ENCODE results near the gene HNRNPA1.

DNA sequence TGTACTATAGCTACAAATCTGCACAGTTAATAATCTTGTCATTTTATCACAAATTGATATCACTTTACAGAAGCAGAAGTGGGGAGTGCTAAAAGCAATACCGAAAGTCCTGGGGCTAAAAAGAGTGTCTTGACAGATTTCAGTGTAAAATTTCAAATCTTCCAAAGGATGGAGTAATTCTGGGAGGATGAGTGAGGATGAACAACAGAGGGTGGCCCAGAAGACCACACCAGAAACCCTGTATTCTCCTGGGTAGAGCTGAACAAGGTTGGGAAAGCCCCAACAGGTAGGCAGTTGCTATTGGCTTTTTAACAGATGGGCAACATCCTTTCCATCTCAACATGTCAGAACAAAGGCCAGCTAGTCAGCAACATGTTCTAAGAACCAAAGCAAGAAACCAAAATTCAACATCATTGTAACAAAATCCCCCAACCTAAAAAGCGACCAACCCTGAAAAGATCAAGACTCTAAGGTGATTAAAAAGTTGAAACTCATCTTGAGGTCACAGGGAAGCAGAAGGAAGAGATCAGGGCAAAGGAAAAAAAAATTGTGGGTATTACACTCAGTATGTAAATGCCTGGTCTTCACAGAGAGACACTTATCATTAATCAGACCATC, 39.4 kb upstream of the HNRNPA1 start:
- TF ChIP-seq, protein P1, sequence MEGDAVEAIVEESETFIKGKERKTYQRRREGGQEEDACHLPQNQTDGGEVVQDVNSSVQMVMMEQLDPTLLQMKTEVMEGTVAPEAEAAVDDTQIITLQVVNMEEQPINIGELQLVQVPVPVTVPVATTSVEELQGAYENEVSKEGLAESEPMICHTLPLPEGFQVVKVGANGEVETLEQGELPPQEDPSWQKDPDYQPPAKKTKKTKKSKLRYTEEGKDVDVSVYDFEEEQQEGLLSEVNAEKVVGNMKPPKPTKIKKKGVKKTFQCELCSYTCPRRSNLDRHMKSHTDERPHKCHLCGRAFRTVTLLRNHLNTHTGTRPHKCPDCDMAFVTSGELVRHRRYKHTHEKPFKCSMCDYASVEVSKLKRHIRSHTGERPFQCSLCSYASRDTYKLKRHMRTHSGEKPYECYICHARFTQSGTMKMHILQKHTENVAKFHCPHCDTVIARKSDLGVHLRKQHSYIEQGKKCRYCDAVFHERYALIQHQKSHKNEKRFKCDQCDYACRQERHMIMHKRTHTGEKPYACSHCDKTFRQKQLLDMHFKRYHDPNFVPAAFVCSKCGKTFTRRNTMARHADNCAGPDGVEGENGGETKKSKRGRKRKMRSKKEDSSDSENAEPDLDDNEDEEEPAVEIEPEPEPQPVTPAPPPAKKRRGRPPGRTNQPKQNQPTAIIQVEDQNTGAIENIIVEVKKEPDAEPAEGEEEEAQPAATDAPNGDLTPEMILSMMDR (conservative IDR thresholded peaks at IDR 0.05) = no peak
- no peak for TF ChIP-seq EZH2 (IDR thresholded peaks at IDR 0.05; ENCODE audit: low read depth)
